ENCODE measurements around the gene ARL8A. TPM values are rescaled to one million over a fixed set of nuclear protein-coding genes. Genes with fewer than 3 reads are reported as not detected.

The ARL8A gene
- total and polyA plus RNA-seq, 10 of the 15 experiments (the other 5 are each of a cell fraction or from before 2014, with no cell fraction given): 0.34 to 49.2 (median 15.4) TPM

DNA sequence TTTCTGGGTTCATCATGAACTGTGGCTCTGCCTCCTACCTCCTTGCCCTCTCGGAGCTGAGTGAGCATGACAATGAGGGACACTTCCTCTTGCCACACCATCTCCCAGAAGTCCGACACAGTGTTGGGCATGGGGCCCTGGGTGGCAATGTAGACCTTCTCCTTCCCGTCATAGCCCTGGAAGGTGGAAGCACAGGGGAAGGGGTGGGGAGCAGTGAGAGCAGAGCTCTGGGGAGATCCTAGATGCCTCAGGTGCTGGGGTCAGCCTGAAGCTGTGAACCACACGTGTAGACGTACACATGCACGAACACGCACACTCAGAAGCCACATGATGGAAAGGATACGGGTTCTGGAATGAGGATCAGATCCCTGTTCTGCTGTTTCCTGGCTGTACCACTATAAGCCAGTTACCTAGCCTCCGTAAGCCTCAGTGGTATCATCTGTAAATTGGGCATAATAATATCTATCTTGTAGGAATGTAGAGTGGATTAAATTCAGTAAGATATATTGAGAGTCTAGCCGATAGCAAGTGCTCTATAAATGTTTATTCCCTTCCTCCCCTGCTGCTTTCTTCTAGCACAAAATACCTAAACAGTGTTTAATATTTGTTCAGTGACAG is 9.7 kb upstream of the ARL8A start:
- H3K9ac ChIP-seq (ENCODE audit: control insufficient read depth, insufficient read depth, low read length): no peak overlapping the region

More for the DNA sequence above, 9.7 kb upstream of the ARL8A start:
- CTCF ChIA-PET: interaction anchor here (0.7 to 5.1 kb wide), 23 partner anchors 8 to 259 kb away, joined by 3 to 126 read pairs (median 5); partner anchors contain the start of genes ARL8A, ELF3, LGR6 and UBE2T
- no peaks in the 10 kb centered on the region for H3K27me3 ChIP-seq (replicated peaks in 1 of 2; ENCODE audit: control insufficient read depth in 2 of 2, insufficient read depth in 2 of 2, low read length in 1 of 2)
- intact Hi-C loops (cut with micrococcal nuclease; ENCODE audit: unreplicated experiment): no loop called here
- no peaks in the 10 kb centered on the region for H3K9me3 ChIP-seq (replicated peaks; ENCODE audit: control insufficient read depth, insufficient read depth, low read length)
- ATAC-seq (no peak), DNase-seq (ENCODE audit: low read depth, low spot score) (no peak), FAIRE-seq (no peak)
- H3K27ac ChIP-seq (ENCODE audit: control insufficient read depth, insufficient read depth): no peak overlapping the region
- no peak overlapping the region for H3K4me3 ChIP-seq
- 93% methylated on average over 10 of the region's 10 CpGs for WGBS (ENCODE audit: insufficient coverage, insufficient replicate concordance, low lambda C conversion rate, missing lambda C conversion rate)
- peaks cover 13% of the 10 kb centered on the region for H3K79me2 ChIP-seq (ENCODE audit: control insufficient read depth, insufficient read depth, low read length)
- H2AFZ ChIP-seq (ENCODE audit: control insufficient read depth, low read depth, low read length): no peak overlapping the region
- in situ Hi-C loops (cut with MboI): no loop called here
- no peaks in the 10 kb centered on the region for H4K20me1 ChIP-seq (ENCODE audit: control insufficient read depth, insufficient read depth)
- RAD21 ChIA-PET (ENCODE audit: unreplicated experiment): interaction anchor here (0.7 to 2.7 kb wide), 16 partner anchors 9 to 565 kb away, joined by 3 to 27 read pairs (median 4); partner anchors contain the start of genes ELF3, LGR6 and PPP1R12B
- H3K36me3 ChIP-seq (ENCODE audit: control insufficient read depth in 2 of 2, insufficient read depth in 2 of 2, low read length in 1 of 2): peaks cover 28 to 34% of the 10 kb centered on the region in 2 experiments; a peak in 3 of 4 replicates
- TF ChIP-seq PML (IDR thresholded peaks at IDR 0.05; ENCODE audit: low read length) (no peak), EZH2 (IDR thresholded peaks at IDR 0.05; ENCODE audit: borderline replicate concordance, control insufficient read depth, low read depth, low read length) (no peak), SPI1 (IDR thresholded peaks at IDR 0.05; ENCODE audit: borderline replicate concordance, insufficient read depth, low read depth, low read length) (no peak), ZNF207 (IDR thresholded peaks at IDR 0.05; ENCODE audit: borderline replicate concordance) (no peak), CHD1 (IDR thresholded peaks at IDR 0.05; ENCODE audit: low read depth, low read length) (no peak), ZNF24 (IDR thresholded peaks at IDR 0.05) (no peak), RELA (IDR thresholded peaks at IDR 0.05; ENCODE audit: borderline replicate concordance, partially characterized antibody) (no peak), BHLHE40 (IDR thresholded peaks at IDR 0.05; ENCODE audit: borderline replicate concordance in 1 of 2, low read depth in 2 of 2, low read length in 1 of 2) (no peak), ZNF217 (IDR thresholded peaks at IDR 0.05) (no peak), MTA2 (IDR thresholded peaks at IDR 0.05; ENCODE audit: low read depth) (no peak), IKZF1 (conservative IDR thresholded peaks at IDR 0.05) (no peak)
- TF ChIP-seq, protein P1, sequence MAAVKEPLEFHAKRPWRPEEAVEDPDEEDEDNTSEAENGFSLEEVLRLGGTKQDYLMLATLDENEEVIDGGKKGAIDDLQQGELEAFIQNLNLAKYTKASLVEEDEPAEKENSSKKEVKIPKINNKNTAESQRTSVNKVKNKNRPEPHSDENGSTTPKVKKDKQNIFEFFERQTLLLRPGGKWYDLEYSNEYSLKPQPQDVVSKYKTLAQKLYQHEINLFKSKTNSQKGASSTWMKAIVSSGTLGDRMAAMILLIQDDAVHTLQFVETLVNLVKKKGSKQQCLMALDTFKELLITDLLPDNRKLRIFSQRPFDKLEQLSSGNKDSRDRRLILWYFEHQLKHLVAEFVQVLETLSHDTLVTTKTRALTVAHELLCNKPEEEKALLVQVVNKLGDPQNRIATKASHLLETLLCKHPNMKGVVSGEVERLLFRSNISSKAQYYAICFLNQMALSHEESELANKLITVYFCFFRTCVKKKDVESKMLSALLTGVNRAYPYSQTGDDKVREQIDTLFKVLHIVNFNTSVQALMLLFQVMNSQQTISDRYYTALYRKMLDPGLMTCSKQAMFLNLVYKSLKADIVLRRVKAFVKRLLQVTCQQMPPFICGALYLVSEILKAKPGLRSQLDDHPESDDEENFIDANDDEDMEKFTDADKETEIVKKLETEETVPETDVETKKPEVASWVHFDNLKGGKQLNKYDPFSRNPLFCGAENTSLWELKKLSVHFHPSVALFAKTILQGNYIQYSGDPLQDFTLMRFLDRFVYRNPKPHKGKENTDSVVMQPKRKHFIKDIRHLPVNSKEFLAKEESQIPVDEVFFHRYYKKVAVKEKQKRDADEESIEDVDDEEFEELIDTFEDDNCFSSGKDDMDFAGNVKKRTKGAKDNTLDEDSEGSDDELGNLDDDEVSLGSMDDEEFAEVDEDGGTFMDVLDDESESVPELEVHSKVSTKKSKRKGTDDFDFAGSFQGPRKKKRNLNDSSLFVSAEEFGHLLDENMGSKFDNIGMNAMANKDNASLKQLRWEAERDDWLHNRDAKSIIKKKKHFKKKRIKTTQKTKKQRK (IDR thresholded peaks at IDR 0.05; ENCODE audit: low read depth, low read length): no peak
- TF ChIP-seq, protein P2, sequence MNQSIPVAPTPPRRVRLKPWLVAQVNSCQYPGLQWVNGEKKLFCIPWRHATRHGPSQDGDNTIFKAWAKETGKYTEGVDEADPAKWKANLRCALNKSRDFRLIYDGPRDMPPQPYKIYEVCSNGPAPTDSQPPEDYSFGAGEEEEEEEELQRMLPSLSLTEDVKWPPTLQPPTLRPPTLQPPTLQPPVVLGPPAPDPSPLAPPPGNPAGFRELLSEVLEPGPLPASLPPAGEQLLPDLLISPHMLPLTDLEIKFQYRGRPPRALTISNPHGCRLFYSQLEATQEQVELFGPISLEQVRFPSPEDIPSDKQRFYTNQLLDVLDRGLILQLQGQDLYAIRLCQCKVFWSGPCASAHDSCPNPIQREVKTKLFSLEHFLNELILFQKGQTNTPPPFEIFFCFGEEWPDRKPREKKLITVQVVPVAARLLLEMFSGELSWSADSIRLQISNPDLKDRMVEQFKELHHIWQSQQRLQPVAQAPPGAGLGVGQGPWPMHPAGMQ (IDR thresholded peaks at IDR 0.05; ENCODE audit: borderline replicate concordance): no peak
- TF ChIP-seq, protein P3, sequence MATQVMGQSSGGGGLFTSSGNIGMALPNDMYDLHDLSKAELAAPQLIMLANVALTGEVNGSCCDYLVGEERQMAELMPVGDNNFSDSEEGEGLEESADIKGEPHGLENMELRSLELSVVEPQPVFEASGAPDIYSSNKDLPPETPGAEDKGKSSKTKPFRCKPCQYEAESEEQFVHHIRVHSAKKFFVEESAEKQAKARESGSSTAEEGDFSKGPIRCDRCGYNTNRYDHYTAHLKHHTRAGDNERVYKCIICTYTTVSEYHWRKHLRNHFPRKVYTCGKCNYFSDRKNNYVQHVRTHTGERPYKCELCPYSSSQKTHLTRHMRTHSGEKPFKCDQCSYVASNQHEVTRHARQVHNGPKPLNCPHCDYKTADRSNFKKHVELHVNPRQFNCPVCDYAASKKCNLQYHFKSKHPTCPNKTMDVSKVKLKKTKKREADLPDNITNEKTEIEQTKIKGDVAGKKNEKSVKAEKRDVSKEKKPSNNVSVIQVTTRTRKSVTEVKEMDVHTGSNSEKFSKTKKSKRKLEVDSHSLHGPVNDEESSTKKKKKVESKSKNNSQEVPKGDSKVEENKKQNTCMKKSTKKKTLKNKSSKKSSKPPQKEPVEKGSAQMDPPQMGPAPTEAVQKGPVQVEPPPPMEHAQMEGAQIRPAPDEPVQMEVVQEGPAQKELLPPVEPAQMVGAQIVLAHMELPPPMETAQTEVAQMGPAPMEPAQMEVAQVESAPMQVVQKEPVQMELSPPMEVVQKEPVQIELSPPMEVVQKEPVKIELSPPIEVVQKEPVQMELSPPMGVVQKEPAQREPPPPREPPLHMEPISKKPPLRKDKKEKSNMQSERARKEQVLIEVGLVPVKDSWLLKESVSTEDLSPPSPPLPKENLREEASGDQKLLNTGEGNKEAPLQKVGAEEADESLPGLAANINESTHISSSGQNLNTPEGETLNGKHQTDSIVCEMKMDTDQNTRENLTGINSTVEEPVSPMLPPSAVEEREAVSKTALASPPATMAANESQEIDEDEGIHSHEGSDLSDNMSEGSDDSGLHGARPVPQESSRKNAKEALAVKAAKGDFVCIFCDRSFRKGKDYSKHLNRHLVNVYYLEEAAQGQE (IDR thresholded peaks at IDR 0.05; ENCODE audit: low read depth, low read length): no peak
- POLR2A ChIA-PET: interaction anchor here (1.1 to 2.3 kb wide), 4 partner anchors 9 to 32 kb away, joined by 4 to 9 read pairs (median 5); no protein-coding TSS in a partner anchor
- BruUV-seq (replicated peaks): no TSS peak
- SMC1A ChIA-PET (ENCODE audit: uncharacterized antibody, unreplicated experiment): interaction anchor here (0.8 to 2.7 kb wide), 16 partner anchors 9 to 565 kb away, joined by 3 to 21 read pairs (median 6); no protein-coding TSS in a partner anchor
- no peak overlapping the region for H3K4me2 ChIP-seq (ENCODE audit: control insufficient read depth, insufficient read depth)
- H3K4me1 ChIP-seq (ENCODE audit: control insufficient read depth, insufficient read depth, low read length): peaks cover 13% of the 10 kb centered on the region

Measured in GM12878 (cell line).